Sigmoid colon (tissue), 7 donors: ENCODE data around the gene NABP2. TPM values are rescaled to one million over a fixed set of nuclear protein-coding genes. Genes with fewer than 3 reads are reported as not detected.

Source experiments
- DNase-seq: peaks from one replicate; pipeline ENCODE4 v3.0.0-alpha.2; 2019
- H3K27ac ChIP-seq, 4 donors: fragments of 200-600 bp; sonication (generic); one replicate each; pipeline ENCODE4 v1.5.1; 2016 to 2019; ENCODE audit warnings: mild to moderate bottlenecking in 1 of 4
- H3K27me3 ChIP-seq, 3 donors: fragments of 200-600 bp; sonication (generic); one replicate each; pipeline ENCODE4 v1.5.1; 2019; ENCODE audit warnings: mild to moderate bottlenecking in 1 of 3
- H3K36me3 ChIP-seq, 4 donors: fragments of 200-600 bp; sonication (generic); one replicate each; pipeline ENCODE4 v1.5.1; 2016 to 2019
- H3K4me1 ChIP-seq, 4 donors: fragments of 200-600 bp; sonication (generic); one replicate each; pipeline ENCODE4 v1.5.1; 2017 to 2019
- H3K4me3 ChIP-seq, 4 donors: fragments of 200-600 bp; sonication (generic); one replicate each; pipeline ENCODE4 v1.5.1; 2017 to 2019; ENCODE audit warnings: mild to moderate bottlenecking in 2 of 4, moderate library complexity in 1 of 4
- H3K9me3 ChIP-seq, 4 donors: fragments of 200-600 bp in 3 of 4; sonication (generic) in 3 of 4; one replicate each; pipeline versions ENCODE4 v1.5.1 to v1.6.1; 2013 to 2019
- EP300 ChIP-seq, 4 donors: sonication (generic); formaldehyde crosslinking; IDR thresholded peaks; one replicate each; pipeline ENCODE4 v1.6.1; 2017; ENCODE audit warnings: antibody characterized with exemption in 4 of 4
- POLR2A ChIP-seq, 2 donors: fragments of 450-650 bp; IDR thresholded peaks; one replicate each; pipeline ENCODE4 v1.6.1; 2016; ENCODE audit warnings: antibody characterized with exemption in 2 of 2, mild to moderate bottlenecking in 2 of 2, moderate library complexity in 2 of 2
- POLR2AphosphoS5 ChIP-seq, 4 donors: sonication (generic); formaldehyde crosslinking; IDR thresholded peaks; one replicate each; pipeline ENCODE4 v1.6.1; 2017; ENCODE audit warnings: antibody characterized with exemption in 4 of 4
- WGBS, 2 donors: extraction: QIAGEN DNeasy Blood & Tissue Kit; methylation state at CpG; one replicate each; pipeline ENCODE4 v1.1.7; 2013; 5-methylcytosine and 5-hydroxymethylcytosine counted together
- intact Hi-C: fragments of 100-400 bp; cut with DNase I; formaldehyde crosslinking; loops from one replicate; pipeline ENCODE4 v1.15.1; 2023
- polyA plus RNA-seq, 3 donors: library from polyadenylated mRNA; stranded (reverse); fragments of 200-250 nt; gene quantifications; one replicate each; pipeline ENCODE4 v1.2.3, GENCODE V29; 2013
- total RNA-seq, 4 donors: library from RNA; depleted of rRNA; stranded (reverse); fragments of >200 nt; gene quantifications; one replicate each; pipeline ENCODE4 v1.1.0, GENCODE V29; 2016
- TF ChIP-seq, protein P1 (sequence below), 4 experiments: fragments of 450-650 bp in 3 of 4; fragments of 200-600 bp in 1 of 4; IDR thresholded peaks; one replicate each; pipeline ENCODE4 v1.5.1; 2016 to 2019; ENCODE audit warnings: antibody characterized with exemption in 4 of 4, mild to moderate bottlenecking in 3 of 4, moderate library complexity in 2 of 4
- donor health status: healthy with polysubstance abuse.
- donor health status: Bipolar disorder and iron deficiency.
- donor health status: healthy.

Gene NABP2
- total and polyA plus RNA-seq, 7 donors, result 17.2 to 43.7 (median 32.6) TPM

DNA sequence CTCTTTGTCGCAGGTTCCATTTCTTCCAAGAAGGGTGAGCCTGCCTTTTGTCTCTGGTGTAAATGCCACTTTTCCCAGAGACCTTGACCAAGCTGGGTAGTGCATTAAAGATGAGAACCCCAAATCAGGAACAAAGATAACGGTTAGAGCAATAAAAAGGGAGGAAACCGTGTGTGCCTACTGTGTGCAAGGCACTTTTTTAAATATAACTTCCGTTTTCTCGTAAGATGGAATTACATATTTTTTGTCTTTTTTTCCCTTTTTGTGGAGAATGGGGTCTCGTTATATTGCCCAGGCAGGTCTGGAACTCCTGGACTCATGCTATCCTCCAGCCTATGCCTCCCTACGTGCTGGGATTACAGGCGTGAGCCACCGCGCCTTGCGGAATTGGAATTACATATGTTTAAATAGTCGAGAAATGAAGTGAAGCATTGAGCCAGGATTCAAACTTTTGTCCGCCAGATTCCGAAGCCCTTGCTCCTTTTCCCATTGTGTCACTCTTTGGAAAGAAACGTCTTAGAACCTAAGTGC, 506 bp upstream of the NABP2 start:
- Histone ChIP-seq H3K4me3 (peak overlapping the region in 3 of 4 donors; percentile 8 to 65 (median 62)), H3K9me3 (no peaks in the 10 kb centered on the region), H3K4me1 (peaks cover 0 to 52% (median 50%) of the 10 kb centered on the region in 4 donors), H3K36me3 (peaks cover 0 to 18% (median 0%) of the 10 kb centered on the region in 4 donors), H3K27ac (peak overlapping the region; percentile 98 to 99 (median 98)), H3K27me3 (no peaks in the 10 kb centered on the region)
- intact Hi-C loops, result loop anchor here (1.0 to 2.0 kb wide), 4 partner anchors 30 to 105 kb away; partner anchors contain the start of genes MYL6, SMARCC2 and ZC3H10
- TF ChIP-seq, protein P1, sequence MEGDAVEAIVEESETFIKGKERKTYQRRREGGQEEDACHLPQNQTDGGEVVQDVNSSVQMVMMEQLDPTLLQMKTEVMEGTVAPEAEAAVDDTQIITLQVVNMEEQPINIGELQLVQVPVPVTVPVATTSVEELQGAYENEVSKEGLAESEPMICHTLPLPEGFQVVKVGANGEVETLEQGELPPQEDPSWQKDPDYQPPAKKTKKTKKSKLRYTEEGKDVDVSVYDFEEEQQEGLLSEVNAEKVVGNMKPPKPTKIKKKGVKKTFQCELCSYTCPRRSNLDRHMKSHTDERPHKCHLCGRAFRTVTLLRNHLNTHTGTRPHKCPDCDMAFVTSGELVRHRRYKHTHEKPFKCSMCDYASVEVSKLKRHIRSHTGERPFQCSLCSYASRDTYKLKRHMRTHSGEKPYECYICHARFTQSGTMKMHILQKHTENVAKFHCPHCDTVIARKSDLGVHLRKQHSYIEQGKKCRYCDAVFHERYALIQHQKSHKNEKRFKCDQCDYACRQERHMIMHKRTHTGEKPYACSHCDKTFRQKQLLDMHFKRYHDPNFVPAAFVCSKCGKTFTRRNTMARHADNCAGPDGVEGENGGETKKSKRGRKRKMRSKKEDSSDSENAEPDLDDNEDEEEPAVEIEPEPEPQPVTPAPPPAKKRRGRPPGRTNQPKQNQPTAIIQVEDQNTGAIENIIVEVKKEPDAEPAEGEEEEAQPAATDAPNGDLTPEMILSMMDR (IDR thresholded peaks at IDR 0.05), result no peak
- TF ChIP-seq EP300 (IDR thresholded peaks at IDR 0.05) (no peak), POLR2A (IDR thresholded peaks at IDR 0.05) (no peak), POLR2AphosphoS5 (IDR thresholded peaks at IDR 0.05) (no peak)
- DNase-seq, result no peak
- 10 to 20% methylated on average over 15 of the region's 15 CpGs for WGBS, 2 donors

DNA sequence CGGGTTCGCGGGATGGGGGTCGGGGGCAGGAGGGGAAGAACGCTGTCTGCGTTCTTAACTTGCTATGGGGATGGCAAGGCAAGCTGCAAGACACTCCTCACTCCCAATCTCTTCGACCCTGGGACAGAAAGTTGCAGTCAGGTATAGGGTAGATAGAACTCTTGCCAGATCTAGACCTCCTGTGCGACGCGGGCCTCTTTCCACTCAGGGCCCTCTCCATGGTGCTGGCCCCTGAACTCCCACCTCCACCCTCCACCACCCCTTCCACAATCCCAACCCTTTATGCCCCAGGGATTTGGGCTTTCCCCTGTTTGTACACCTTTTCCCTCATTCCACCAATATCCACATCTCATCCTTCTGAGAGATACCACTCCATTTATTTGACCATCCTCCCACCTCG, 812 bp downstream of the NABP2 start:
- H3K9me3 ChIP-seq, result no peaks in the 10 kb centered on the region
- no peak for DNase-seq
- peaks cover 0 to 29% (median 0%) of the 10 kb centered on the region in 4 donors for H3K36me3 ChIP-seq
- TF ChIP-seq POLR2AphosphoS5 (IDR thresholded peaks at IDR 0.05), result no peak
- TF ChIP-seq EP300 (IDR thresholded peaks at IDR 0.05), result no peak
- TF ChIP-seq, protein P1 (IDR thresholded peaks at IDR 0.05), result no peak
- TF ChIP-seq POLR2A (IDR thresholded peaks at IDR 0.05), result no peak
- intact Hi-C loops, result loop anchor here (1.0 to 2.0 kb wide), 3 partner anchors 32 to 106 kb away; partner anchors contain the start of genes SMARCC2 and ZC3H10
- peaks cover 0 to 39% (median 38%) of the 10 kb centered on the region in 4 donors for H3K4me1 ChIP-seq
- H3K27me3 ChIP-seq, result no peaks in the 10 kb centered on the region
- 38 to 73% methylated on average over 11 of the region's 11 CpGs for WGBS, 2 donors
- H3K4me3 ChIP-seq, result peak overlapping the region; percentile 42 to 65 (median 57)
- H3K27ac ChIP-seq, result peak overlapping the region; percentile 98 to 99 (median 98)

DNA sequence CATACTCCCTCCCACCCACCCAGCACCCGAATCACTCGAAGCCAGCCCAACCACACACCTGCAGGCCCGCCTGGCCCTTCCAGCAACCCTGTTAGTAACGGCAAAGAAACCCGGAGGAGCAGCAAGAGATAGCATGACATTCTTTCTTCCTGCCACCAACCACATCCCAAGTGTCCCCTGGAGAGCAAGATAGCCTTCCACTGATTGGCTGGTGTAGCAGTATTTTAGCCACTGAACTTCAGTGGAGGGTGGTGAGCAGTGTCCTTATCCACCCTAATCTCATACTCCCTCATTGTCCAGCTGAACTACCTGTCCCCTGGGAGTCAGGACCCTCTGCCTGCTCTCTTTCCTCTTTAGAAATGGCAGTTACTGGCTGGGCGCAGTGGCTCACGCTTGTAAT, 4.9 kb downstream of the NABP2 start:
- TF ChIP-seq, protein P1 (IDR thresholded peaks at IDR 0.05), result no peak
- TF ChIP-seq POLR2AphosphoS5 (IDR thresholded peaks at IDR 0.05) (no peak), POLR2A (IDR thresholded peaks at IDR 0.05) (no peak), EP300 (IDR thresholded peaks at IDR 0.05) (no peak)
- no peak for DNase-seq
- Histone ChIP-seq H3K27ac (no peak overlapping the region), H3K4me3 (no peak overlapping the region), H3K9me3 (no peaks in the 10 kb centered on the region), H3K36me3 (peaks cover 0 to 29% (median 0%) of the 10 kb centered on the region in 4 donors), H3K27me3 (no peaks in the 10 kb centered on the region), H3K4me1 (peaks cover 0 to 12% (median 9%) of the 10 kb centered on the region in 4 donors)
- intact Hi-C loops, result no loop called here
- 89 to 93% methylated on average over 7 of the region's 7 CpGs for WGBS, 2 donors

DNA sequence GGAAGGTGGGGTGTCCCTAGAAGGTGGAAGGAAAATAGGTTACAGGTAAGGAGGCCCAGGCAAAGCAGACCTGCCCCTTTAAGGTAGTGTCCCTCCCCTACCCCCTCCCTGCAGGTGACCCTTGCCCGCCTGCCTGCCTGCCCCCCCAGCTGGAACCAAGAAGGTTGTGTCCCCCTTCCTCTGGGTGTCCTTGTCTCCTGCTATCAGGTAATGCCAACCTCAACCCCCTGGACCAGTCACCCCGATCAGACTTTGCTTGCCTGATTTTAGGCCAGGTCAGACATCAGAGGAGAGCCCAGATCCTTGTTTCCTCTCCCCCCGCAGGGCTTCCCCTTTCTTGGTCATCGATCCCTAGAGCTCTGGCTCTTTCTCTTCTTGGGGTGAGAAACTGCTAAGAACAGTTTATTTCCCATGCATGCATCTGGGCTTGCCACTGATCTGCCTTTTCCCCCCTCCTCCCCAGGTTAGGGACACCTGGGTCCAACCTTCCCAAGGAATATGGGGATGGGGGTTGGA, 5.8 kb downstream of the NABP2 start, which contains the start of gene SLC39A5:
TSS of gene SLC39A5 (plus strand) at position 136 of the 516 bp plus-strand sequence. CDS start 1,224 bp downstream, outside the sequence.
- Histone ChIP-seq H3K9me3 (no peaks in the 10 kb centered on the region), H3K36me3 (peaks cover 0 to 29% (median 0%) of the 10 kb centered on the region in 4 donors), H3K4me1 (peaks cover 0 to 6% (median 3%) of the 10 kb centered on the region in 4 donors), H3K27me3 (no peaks in the 10 kb centered on the region), H3K4me3 (no peak within 1 kb of the TSS), H3K27ac (no peak within 1 kb of the TSS)
- WGBS, 2 donors, result 18 to 63% methylated on average over 4 of the region's 4 CpGs
- intact Hi-C loops, result no loop called here
- no peak for TF ChIP-seq POLR2AphosphoS5 (IDR thresholded peaks at IDR 0.05)
- no peak for TF ChIP-seq POLR2A (IDR thresholded peaks at IDR 0.05)
- TF ChIP-seq, protein P1 (IDR thresholded peaks at IDR 0.05), result no peak
- no peak for TF ChIP-seq EP300 (IDR thresholded peaks at IDR 0.05)
- DNase-seq, result no peak
